Frontal cortex (tissue), 4 donors: ENCODE measurements around the gene SMG1. TPM values are rescaled to one million over a fixed set of nuclear protein-coding genes. Genes with fewer than 3 reads are reported as not detected.
"Not testable (repeated sequence)": the region's sequence is repeated elsewhere in the genome, so short reads cannot be mapped to it uniquely, and the experiment has no call there.

ENCODE experiments used
- DNase-seq, 2 donors: peaks; one replicate each; pipeline ENCODE4 v3.0.0; 2012; ENCODE audit warnings: low spot score in 2 of 2
- FAIRE-seq: peaks from 2 replicates; lab custom pipeline; 2012; peaks lifted over from hg19 to GRCh38; lab: Jason Lieb, UNC
- total RNA-seq: library from RNA; depleted of rRNA; stranded (reverse); fragments of >200 nt; gene quantifications from one replicate; pipeline ENCODE4 v1.2.3, GENCODE V29; 2014
- donor health status: control.
- donor health status: control.
- donor health status: control.

The SMG1 gene
- total RNA-seq, 1 donor from 2014 or later: 89.3 TPM

GRCh38 chr16:18937390-18937789 lies 11.2 kb upstream of the SMG1 start:
- DNase-seq (no peak), FAIRE-seq (no peak)

DNA sequence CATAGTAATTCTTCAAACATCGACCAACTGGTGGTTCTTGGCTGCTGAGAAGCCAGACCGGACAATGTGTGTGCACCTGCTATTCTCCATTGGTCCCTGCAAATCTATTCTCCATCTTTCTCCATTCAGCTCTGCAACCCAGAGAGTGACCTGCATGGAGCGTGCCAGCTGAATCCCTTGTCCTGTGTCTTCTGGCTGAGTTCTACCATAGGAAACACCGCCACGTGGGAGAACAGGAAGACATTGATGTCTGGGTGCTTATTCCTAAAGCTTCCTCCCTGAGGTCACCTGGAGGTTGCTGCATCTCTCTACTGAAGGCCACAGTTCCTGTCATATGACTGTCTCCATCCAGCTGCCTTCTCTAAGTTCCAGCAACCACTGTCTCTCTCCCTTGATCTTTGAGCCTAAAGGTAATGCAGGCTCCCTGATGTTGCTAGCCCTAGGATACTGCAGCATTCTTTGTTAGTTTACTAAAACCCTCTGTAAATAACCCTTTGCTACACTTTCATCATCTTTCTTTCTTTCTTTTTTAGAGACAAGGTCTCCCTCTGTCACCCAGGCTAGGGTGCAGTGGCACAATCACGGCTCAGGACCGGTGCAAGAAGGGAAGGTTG lies 10.6 kb upstream of the SMG1 start:
- DNase-seq: no peak
- no peak for FAIRE-seq

DNA sequence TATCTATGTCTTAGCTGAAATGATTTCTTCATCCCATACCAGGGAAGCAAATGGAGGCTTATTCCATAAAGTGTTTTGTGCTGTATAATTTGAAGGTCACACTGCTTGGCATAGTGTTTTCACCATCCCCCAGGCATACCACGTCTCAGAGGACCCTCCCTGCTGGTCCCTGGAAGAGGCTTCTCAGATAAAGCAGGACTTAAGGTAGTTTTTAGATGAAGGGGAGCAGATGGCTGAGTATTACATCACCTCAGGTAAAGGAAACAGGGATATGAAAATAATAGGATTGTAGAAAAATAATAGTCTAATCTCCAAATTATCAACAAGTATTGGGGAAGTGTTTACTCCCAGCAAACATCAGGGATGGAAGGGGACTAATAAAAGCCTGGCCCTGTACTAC lies 7.3 kb upstream of the SMG1 start:
- FAIRE-seq: no peak
- DNase-seq: no peak

DNA sequence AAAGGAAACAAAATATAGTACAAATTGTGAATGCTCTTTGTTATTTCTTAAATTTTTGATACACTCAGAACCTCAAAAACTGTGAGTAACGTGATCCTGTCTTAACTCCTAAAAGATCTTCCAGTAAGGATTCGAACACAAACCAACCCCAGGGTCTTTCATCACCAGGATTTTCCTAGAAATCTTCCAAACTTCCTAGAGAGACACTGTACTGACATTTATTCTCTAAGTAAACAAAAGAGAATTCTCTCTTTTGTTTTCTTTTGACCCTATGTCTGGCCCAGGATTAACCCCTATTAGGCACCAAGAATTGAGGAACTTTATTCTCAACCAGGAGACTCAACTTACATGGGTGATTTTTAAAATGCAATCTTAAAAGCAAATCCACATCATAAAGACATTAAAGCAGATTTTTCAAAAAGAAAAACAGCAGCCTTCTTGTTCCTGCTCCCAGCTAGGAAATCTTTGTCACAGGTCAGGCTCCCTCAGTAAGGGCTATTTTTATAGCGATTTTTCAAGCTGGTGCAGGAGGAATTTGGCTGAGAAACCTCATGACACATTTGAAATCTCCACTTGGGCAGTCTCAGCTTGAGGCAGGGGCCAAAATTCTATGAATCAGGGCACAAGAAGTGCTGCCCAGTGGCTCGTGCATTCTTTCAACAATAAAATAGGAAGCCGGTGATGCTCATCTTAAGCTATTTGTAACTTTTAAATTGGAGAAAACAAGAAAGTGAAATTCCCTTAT lies 6.2 kb upstream of the SMG1 start:
- no peak for DNase-seq
- no peak for FAIRE-seq

- DNase-seq (no peak), FAIRE-seq (no peak)
Observed at GRCh38 chr16:18931756-18932155, 5.5 kb upstream of the SMG1 start.

GRCh38 chr16:18930095-18930494 lies 3.9 kb upstream of the SMG1 start:
- DNase-seq, FAIRE-seq: not testable (repeated sequence)

DNA sequence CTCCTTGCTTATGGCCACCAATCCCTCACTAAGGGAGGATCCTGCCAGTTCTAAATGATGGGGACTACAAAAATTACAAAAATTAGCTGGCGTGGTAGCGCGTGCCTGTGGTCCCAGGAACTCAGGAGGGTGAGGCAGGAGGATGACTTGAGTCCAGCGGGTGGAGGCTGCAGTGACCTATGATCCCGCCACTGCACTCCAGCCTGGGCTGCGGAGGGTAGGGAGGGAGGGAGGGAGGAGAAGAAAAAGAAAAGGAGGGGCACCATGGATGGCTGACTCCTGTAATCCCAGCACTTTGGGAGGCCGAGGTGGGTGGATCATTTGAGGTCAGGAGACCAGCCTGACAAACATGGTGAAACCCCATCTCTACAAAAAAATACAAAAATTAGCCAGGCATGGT lies 1.9 kb upstream of the SMG1 start:
- not testable (repeated sequence) for DNase-seq, FAIRE-seq

GRCh38 chr16:18925215-18925985 lies 808 bp downstream of the SMG1 start:
- FAIRE-seq, DNase-seq: not testable (repeated sequence)

DNA sequence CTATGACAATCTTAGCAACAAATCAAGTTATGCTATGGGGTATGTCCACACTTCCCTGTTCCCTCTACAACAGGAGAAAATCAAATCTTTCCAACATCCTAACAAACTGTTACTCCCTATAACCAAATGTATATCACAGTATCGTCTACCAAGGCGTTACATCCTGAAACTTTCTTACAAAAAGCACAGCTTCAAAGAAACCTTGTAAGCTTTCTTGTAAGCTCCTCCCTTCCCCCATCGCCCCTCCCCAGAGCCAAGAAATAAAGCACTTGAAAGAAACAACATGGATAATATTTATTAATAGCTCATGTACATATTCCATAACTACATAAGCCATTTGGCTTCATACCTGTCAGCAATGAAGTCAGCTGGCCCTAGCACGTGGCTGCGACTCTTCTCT lies 2.3 kb downstream of the SMG1 start:
- DNase-seq, FAIRE-seq: not testable (repeated sequence)

DNA sequence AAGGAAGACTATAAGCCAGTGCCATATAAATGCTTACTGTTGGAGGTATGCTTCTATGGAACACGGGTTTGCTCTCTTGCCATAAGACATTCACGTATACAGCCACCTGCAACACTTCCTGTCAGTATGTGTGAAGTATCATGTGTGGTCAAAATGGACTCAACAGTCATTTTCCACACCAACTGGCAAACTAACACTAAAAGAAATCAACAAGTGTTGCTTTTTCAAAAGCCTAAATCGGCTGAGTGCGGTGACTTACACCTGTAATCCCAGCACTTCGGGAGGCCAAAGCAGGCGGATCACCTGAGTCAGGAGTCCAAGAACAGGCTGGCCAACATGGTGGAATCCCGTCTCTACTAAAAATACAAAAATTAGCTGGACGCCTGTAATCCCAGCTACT lies 3.1 kb downstream of the SMG1 start:
- not testable (repeated sequence) for FAIRE-seq

DNA sequence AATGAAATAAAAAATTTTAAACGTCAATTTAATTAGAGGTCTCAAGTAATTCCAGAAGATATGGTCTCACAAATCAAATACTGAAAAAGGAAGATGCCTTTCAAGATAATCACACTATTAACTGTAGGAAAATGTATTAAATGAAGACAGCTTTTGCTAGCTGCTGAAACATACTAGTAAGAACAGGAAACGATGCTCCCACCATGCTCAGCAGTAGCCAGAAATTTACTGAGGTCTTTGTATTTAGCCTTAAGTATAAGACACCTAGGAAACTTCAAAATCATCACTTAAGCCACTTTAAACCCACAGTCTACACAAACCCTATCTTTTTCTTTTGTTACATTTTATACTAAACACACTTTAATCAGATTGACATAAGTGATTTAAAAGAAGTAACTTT lies 16.6 kb downstream of the SMG1 start:
- not testable (repeated sequence) for FAIRE-seq, DNase-seq

More for the DNA sequence above, 3.1 kb downstream of the SMG1 start:
- not testable (repeated sequence) for DNase-seq

DNA sequence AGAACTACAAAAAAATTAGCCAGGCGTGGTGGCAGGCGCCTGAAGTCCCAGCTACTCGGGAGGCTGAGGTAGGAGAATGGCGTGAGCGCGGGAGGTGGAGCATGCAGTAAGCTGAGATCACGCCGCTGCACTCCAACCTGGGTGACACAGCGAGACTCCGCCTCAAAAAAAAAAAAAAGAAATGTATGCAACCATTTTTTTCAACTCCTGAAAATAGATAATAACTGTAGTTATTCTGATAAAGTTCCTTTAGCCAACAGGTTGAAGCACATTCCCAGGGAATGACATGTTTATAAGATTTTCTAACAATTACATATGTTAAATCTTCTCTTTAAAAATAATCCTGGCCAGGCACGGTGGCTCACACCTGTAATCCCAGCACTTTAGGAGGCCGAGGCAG lies 17.5 kb downstream of the SMG1 start:
- not testable (repeated sequence) for FAIRE-seq, DNase-seq

DNA sequence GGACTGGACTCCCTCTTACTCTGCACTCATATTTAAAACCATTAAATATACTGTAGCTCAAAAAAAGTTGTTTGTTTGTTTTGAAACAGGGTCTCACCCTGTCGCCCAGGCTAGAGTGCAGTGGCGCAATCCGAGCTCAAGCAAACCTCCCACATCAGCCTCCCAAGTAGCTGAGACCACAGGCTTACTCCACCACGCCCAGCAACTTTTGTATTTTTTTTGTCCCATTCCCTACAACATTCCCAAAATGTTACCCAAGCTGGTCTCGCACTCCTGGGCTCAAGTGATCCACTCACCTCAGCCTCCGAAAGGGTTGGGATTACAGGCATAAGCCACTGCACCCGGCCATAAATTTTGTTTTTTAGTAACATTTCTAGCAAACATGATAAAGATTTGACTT lies 23.4 kb downstream of the SMG1 start:
- not testable (repeated sequence) for FAIRE-seq, DNase-seq

DNA sequence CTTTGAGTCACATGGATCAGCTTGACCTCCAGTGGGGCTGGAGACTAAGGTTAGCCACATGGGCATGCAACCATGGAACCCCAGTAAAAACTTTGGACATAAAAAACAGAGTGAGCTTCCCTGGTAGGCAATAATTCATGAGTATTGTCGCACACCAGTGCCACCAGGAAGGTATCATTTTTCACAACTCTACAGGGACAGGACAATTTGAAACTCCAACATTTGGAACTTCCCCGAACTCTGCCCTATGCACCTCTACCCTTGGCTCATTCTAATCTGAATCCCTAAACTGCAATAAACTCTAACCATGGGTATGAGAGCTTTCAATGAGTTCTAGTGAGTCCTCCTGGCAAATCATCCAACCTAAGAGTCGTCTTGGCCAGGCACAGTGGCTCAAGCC lies 24.2 kb downstream of the SMG1 start:
- DNase-seq, FAIRE-seq: not testable (repeated sequence)

- not testable (repeated sequence) for FAIRE-seq
Observed at GRCh38 chr16:18901194-18901593, 25.0 kb downstream of the SMG1 start.

GRCh38 chr16:18884456-18884855 lies 41.8 kb downstream of the SMG1 start:
- DNase-seq, FAIRE-seq: not testable (repeated sequence)

More at GRCh38 chr16:18901194-18901593, 25.0 kb downstream of the SMG1 start:
- DNase-seq: not testable (repeated sequence)

- FAIRE-seq, DNase-seq: not testable (repeated sequence)
Observed at GRCh38 chr16:18877734-18878133, 48.5 kb downstream of the SMG1 start.

- not testable (repeated sequence) for DNase-seq, FAIRE-seq
Observed at GRCh38 chr16:18877259-18877658, 48.9 kb downstream of the SMG1 start.

DNA sequence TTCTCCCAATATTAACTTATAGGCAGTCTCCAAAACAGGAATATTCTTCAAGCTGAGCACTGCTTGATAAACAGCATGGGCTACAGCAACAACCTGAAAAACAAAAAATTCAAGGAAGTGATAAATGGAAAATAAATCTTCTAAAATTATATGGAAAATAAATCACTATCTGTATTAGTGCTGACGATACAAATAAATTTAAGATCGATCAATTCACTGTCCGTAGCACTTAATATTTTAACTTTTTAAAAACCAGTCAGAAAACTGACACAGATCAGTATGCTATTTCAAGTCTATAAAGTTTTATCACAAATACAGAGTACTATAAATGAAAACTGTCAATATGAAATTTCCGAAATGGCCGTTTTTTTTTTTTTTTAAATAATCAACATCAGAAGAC lies 49.9 kb downstream of the SMG1 start:
- not testable (repeated sequence) for FAIRE-seq, DNase-seq

DNA sequence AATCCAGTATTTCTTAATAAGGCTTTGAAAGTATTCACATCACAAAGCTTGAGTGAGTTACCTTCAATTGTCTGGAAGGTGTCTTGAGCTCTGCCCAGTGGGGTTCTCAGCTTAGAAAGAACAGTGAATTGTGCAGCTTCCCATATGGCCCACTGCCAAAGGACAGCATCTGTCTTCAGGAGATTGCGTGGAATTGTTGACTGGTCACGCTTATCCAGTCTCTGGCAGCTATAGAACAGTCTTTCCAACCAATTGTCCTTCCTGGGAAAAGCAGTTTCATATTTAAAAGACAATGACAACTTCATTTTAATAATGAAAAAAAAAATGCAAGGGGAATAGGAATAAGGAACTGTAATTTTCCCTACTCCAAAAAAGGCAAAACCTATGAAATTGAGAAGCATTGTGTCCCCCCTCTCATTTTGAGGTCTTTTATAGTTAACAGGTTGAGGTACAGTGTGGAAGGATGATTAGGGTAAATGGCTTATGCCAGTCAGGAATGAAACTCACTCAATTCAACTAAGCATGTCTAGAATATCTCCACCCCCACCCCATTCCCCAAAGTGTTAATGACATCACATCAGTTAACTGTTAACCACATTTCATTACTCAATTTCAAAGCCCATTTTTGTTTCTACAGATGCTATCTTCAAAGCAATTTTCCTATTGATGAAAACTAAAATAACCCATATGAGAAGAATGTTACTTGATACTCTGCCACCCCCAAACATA lies 57.0 kb downstream of the SMG1 start:
- FAIRE-seq, DNase-seq: not testable (repeated sequence)
